AG04449 (cell line): ENCODE measurements around the gene PSME1.

Source experiments
- CTCF ChIA-PET: fragments of 350-600 bp; formaldehyde crosslinking; extraction: SDS; loops from one replicate; lab custom pipeline; 2021; ENCODE audit warnings: antibody characterized with exemption; lab: Yijun Ruan, JAX
- POLR2A ChIA-PET: fragments of 400-600, 350-600 bp; formaldehyde crosslinking; extraction: SDS; loops from one replicate; lab custom pipeline; 2020; ENCODE audit warnings: antibody characterized with exemption, inconsistent platforms; lab: Yijun Ruan, JAX
- DNase-seq: peaks from one replicate; pipeline ENCODE4 v3.0.0-alpha.2; 2010; ENCODE audit warnings: low read depth, low spot score
- H3K4me3 ChIP-seq: 2 replicates; pipeline ENCODE4 v1.5.1; 2011; ENCODE audit warnings: low read depth, mild to moderate bottlenecking, control low read depth, low read length
- CTCF ChIP-seq: IDR thresholded peaks from one replicate; pipeline ENCODE4 v1.5.1; 2011; ENCODE audit warnings: mild to moderate bottlenecking, moderate library complexity, low read length, control low read depth, inconsistent platforms; ENCODE audit not compliant: insufficient read depth; ENCODE audit errors: missing control alignments

Gene PSME1

GRCh38 chr14:24122416-24122815, 13.6 kb upstream of the PSME1 start:
- ChIA-PET CTCF (interaction anchor here (1.2 to 1.7 kb wide), 3 partner anchors 16 to 64 kb away, joined by 3 to 5 read pairs (median 4); partner anchors contain the start of gene IRF9), POLR2A (interaction anchor here (1.8 kb wide), 1 partner anchor 24 kb away, joined by 5 read pairs; the partner anchor contains the start of genes PSME2 and RNF31)
- no peak for TF ChIP-seq CTCF
- no peak overlapping the region for H3K4me3 ChIP-seq
- no peak for DNase-seq

- H3K4me3 ChIP-seq: no peak overlapping the region
- CTCF ChIA-PET: interaction anchor here (1.0 to 1.7 kb wide), 4 partner anchors 14 to 38 kb away, joined by 3 to 5 read pairs (median 4); partner anchors contain the start of genes EMC9 and IRF9
- POLR2A ChIA-PET: interaction anchor here (1.8 kb wide), 1 partner anchor 24 kb away, joined by 5 read pairs; the partner anchor contains the start of genes PSME2 and RNF31
- no peak for TF ChIP-seq CTCF
- no peak for DNase-seq
Observed at GRCh38 chr14:24122898-24123297, 13.1 kb upstream of the PSME1 start.

- ChIA-PET CTCF (interaction anchor here (0.8 to 1.5 kb wide), 4 partner anchors 15 to 66 kb away, joined by 3 to 5 read pairs (median 4); partner anchors contain the start of gene EMC9), POLR2A (interaction anchor here (1.8 kb wide), 1 partner anchor 23 kb away, joined by 5 read pairs; the partner anchor contains the start of genes PSME2 and RNF31)
- no peak for TF ChIP-seq CTCF
Observed at GRCh38 chr14:24123424-24124417, 12.3 kb upstream of the PSME1 start.

DNA sequence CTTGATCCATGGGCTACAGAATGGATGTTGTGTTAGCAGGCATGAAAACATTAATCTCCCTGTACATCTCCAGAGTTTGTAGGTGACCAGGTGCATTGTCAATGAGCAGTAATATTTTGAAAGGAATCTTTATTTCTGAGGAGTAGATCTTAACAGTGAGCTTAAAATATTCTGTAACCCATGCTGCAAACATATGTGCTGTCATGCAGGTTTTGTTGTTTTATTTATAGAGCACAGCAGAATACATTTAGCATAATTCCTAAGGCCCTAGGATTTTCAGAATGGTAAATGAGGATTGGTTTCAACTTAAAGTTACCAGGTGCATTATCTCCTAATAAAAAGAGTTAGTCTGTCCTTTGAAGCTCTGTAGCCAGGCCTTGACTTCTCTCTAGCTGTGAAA, 9.1 kb upstream of the PSME1 start:
- ChIA-PET POLR2A (interaction anchor here (1.0 kb wide), 1 partner anchor 9 kb away, joined by 3 read pairs; the partner anchor contains the start of gene PSME1), CTCF (interaction anchor here (0.9 to 2.3 kb wide), 7 partner anchors 11 to 180 kb away, joined by 3 to 9 read pairs (median 3); partner anchors contain the start of genes EMC9 and IRF9)
- H3K4me3 ChIP-seq: no peak overlapping the region
- DNase-seq: no peak
- TF ChIP-seq CTCF: no peak

More at GRCh38 chr14:24123424-24124417, 12.3 kb upstream of the PSME1 start:
- H3K4me3 ChIP-seq: no peak overlapping the region
- DNase-seq: no peak

DNA sequence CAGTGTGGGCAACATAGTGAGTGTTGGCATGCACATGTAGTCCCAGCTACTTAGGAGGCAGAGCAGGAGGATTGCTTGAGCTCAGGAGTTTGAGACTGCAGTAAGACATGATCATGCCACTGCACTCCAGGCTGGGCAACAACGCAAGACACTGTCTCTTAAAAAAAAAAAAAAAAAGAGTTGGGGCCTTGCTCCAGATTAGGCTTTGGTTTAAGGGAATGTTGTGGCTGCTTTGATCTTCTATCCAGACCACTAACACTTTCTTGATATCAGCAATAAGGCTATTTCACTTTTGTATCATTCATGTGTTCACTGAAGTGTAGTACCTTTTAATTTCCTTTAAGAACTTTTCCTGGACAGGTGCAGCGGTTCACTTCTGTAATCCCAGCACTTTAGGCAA, 8.3 kb upstream of the PSME1 start:
- CTCF ChIA-PET: interaction anchor here (0.9 to 2.3 kb wide), 6 partner anchors 12 to 70 kb away, joined by 3 to 9 read pairs (median 4); partner anchors contain the start of genes EMC9 and IRF9
- no peak for DNase-seq
- POLR2A ChIA-PET: interaction anchor here (1.0 kb wide), 1 partner anchor 8 kb away, joined by 3 read pairs; the partner anchor contains the start of gene PSME1
- no peak for TF ChIP-seq CTCF
- H3K4me3 ChIP-seq: no peak overlapping the region
